HG03175 (cell line): ENCODE results near the gene TMIGD3.

ENCODE experiments used
- ATAC-seq: cut with Tn5 transposase; IDR thresholded peaks from one replicate; pipeline ENCODE4 v1.9.1; 2021; ENCODE audit warnings: mild to moderate bottlenecking, moderate library complexity; ENCODE audit not compliant: unreplicated experiment

The TMIGD3 gene

GRCh38 chr1:111476214-111476613, 27.2 kb downstream of the TMIGD3 start:
- ATAC-seq, result no peak

- ATAC-seq, result no peak
These were observed 27.7 kb downstream of the TMIGD3 start for GRCh38 chr1:111475701-111476100.

GRCh38 chr1:111474521-111474920, 28.9 kb downstream of the TMIGD3 start:
- ATAC-seq, result no peak

GRCh38 chr1:111474106-111474505, 29.3 kb downstream of the TMIGD3 start:
- no peak for ATAC-seq

GRCh38 chr1:111471538-111471937, 31.9 kb downstream of the TMIGD3 start:
- no peak for ATAC-seq

- peak; percentile 65 for ATAC-seq
These were observed 32.4 kb downstream of the TMIGD3 start for GRCh38 chr1:111471012-111471411.

GRCh38 chr1:111470596-111470995, 32.8 kb downstream of the TMIGD3 start:
- ATAC-seq, result no peak

- no peak for ATAC-seq
These were observed 33.9 kb downstream of the TMIGD3 start for GRCh38 chr1:111469539-111469938.

- no peak for ATAC-seq
These were observed 34.7 kb downstream of the TMIGD3 start for GRCh38 chr1:111468717-111469100.

GRCh38 chr1:111467865-111468716, 35.3 kb downstream of the TMIGD3 start:
- ATAC-seq, result no peak

GRCh38 chr1:111466480-111466879, 37.0 kb downstream of the TMIGD3 start:
- no peak for ATAC-seq

GRCh38 chr1:111465754-111466153, 37.7 kb downstream of the TMIGD3 start:
- no peak for ATAC-seq

GRCh38 chr1:111463029-111463683, 40.3 kb downstream of the TMIGD3 start:
- no peak for ATAC-seq

GRCh38 chr1:111462370-111463028, 40.9 kb downstream of the TMIGD3 start:
- ATAC-seq, result no peak

GRCh38 chr1:111461765-111462164, 41.7 kb downstream of the TMIGD3 start:
- no peak for ATAC-seq

- ATAC-seq, result no peak
These were observed 47.8 kb downstream of the TMIGD3 start for GRCh38 chr1:111455642-111456031.

- no peak for ATAC-seq
These were observed 48.4 kb downstream of the TMIGD3 start for GRCh38 chr1:111454859-111455641.

GRCh38 chr1:111453706-111454105, 49.7 kb downstream of the TMIGD3 start:
- ATAC-seq, result no peak

GRCh38 chr1:111452581-111452980, 50.9 kb downstream of the TMIGD3 start:
- no peak for ATAC-seq

GRCh38 chr1:111450185-111450584, 53.2 kb downstream of the TMIGD3 start:
- ATAC-seq, result no peak

GRCh38 chr1:111449703-111450017, 53.8 kb downstream of the TMIGD3 start:
- no peak for ATAC-seq
